Measurements from ENCODE around the gene YAE1.

Gene YAE1

GRCh38 chr7:39609113-39609934, 43.1 kb downstream of the YAE1 start:
- H3K9ac ChIP-seq (ENCODE audit: low read length), result no peak overlapping the region
- H3K9me2 ChIP-seq (replicated peaks; ENCODE audit: insufficient read depth, low read length), result no peaks in the 10 kb centered on the region
- TF ChIP-seq CTCF (IDR thresholded peaks at IDR 0.05; ENCODE audit: insufficient read depth, low read length, poor library complexity, severe bottlenecking) (no peak), EZH2phosphoT487 (conservative IDR thresholded peaks at IDR 0.05; ENCODE audit: low read length) (no peak)
- H2AFZ ChIP-seq (ENCODE audit: low read depth, low read length, severe bottlenecking), result no peak overlapping the region
- H4K20me1 ChIP-seq (ENCODE audit: low read depth, low read length), result no peaks in the 10 kb centered on the region
- H3K4me3 ChIP-seq (ENCODE audit: insufficient read depth, low read length, poor library complexity, severe bottlenecking), result no peak overlapping the region
- H3K36me3 ChIP-seq (ENCODE audit: low read length), result no peaks in the 10 kb centered on the region
- H3K27me3 ChIP-seq (ENCODE audit: low read length), result no peaks in the 10 kb centered on the region
- H3K9me3 ChIP-seq (ENCODE audit: insufficient read depth, low read length), result no peaks in the 10 kb centered on the region
- H3K27ac ChIP-seq (ENCODE audit: low read depth, low read length), result no peak overlapping the region
- H3K4me2 ChIP-seq (ENCODE audit: low read depth, low read length, poor library complexity, severe bottlenecking), result no peak overlapping the region
- no peaks in the 10 kb centered on the region for H3F3A ChIP-seq (ENCODE audit: insufficient read depth)
- no peaks in the 10 kb centered on the region for H3K79me2 ChIP-seq (ENCODE audit: insufficient read depth, low read length)

DNA sequence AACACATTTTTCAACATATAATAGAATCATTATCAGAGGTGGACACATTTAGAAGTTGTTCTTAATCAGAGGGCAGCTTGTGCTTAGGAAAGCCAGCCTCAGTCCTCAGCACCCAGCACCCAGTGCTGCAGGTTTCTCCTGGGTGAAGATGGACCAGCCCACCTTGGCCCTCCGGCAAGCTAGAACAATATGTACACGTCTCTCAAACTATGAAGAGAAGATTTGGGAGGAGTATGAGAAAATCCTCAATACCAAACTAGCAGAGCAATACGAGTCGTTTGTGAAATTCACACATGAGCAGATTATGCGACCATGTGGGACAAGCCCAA, 43.7 kb downstream of the YAE1 start:
- H3K4me2 ChIP-seq (ENCODE audit: low read depth, low read length, poor library complexity, severe bottlenecking), result no peak overlapping the region
- no peaks in the 10 kb centered on the region for H3K9me3 ChIP-seq (ENCODE audit: insufficient read depth, low read length)
- TF ChIP-seq CTCF (IDR thresholded peaks at IDR 0.05; ENCODE audit: insufficient read depth, low read length, poor library complexity, severe bottlenecking) (no peak), EZH2phosphoT487 (conservative IDR thresholded peaks at IDR 0.05; ENCODE audit: low read length) (no peak)
- H3K4me3 ChIP-seq (ENCODE audit: insufficient read depth, low read length, poor library complexity, severe bottlenecking), result no peak overlapping the region
- no peak overlapping the region for H3K27ac ChIP-seq (ENCODE audit: low read depth, low read length)
- H3K27me3 ChIP-seq (ENCODE audit: low read length), result no peaks in the 10 kb centered on the region
- no peak overlapping the region for H3K9ac ChIP-seq (ENCODE audit: low read length)
- H3F3A ChIP-seq (ENCODE audit: insufficient read depth), result no peaks in the 10 kb centered on the region
- H3K79me2 ChIP-seq (ENCODE audit: insufficient read depth, low read length), result no peaks in the 10 kb centered on the region
- H3K36me3 ChIP-seq (ENCODE audit: low read length), result no peaks in the 10 kb centered on the region
- H3K9me2 ChIP-seq (replicated peaks; ENCODE audit: insufficient read depth, low read length), result no peaks in the 10 kb centered on the region
- H4K20me1 ChIP-seq (ENCODE audit: low read depth, low read length), result no peaks in the 10 kb centered on the region
- H2AFZ ChIP-seq (ENCODE audit: low read depth, low read length, severe bottlenecking), result no peak overlapping the region

DNA sequence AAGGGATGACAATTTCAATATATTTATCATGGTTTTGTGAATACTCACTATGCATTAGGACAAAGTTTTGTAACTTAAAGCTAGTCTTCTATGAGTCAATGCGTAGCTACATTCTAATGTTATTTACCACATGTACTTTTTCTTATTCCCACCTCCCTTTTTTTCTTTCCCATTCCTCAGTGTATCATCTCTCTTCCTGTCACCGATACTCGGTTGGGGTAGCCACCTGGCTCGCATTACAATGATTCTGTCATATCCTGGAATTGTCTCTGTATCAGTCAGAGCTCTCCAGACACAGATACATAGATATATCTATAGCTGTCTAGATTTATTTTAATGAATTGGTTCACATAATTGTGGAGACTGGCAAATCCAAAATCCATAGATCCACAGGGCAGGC, 47.4 kb downstream of the YAE1 start:
- Histone ChIP-seq H3K27me3 (ENCODE audit: low read length) (no peaks in the 10 kb centered on the region), H3K27ac (ENCODE audit: low read depth, low read length) (no peak overlapping the region), H3K36me3 (ENCODE audit: low read length) (no peaks in the 10 kb centered on the region), H4K20me1 (ENCODE audit: low read depth, low read length) (no peaks in the 10 kb centered on the region), H3K9me2 (replicated peaks; ENCODE audit: insufficient read depth, low read length) (no peaks in the 10 kb centered on the region), H3K4me2 (ENCODE audit: low read depth, low read length, poor library complexity, severe bottlenecking) (no peak overlapping the region), H3K9me3 (ENCODE audit: insufficient read depth, low read length) (no peaks in the 10 kb centered on the region), H3K9ac (ENCODE audit: low read length) (no peak overlapping the region), H3F3A (ENCODE audit: insufficient read depth) (no peaks in the 10 kb centered on the region), H3K4me3 (ENCODE audit: insufficient read depth, low read length, poor library complexity, severe bottlenecking) (no peak overlapping the region), H2AFZ (ENCODE audit: low read depth, low read length, severe bottlenecking) (no peak overlapping the region), H3K79me2 (ENCODE audit: insufficient read depth, low read length) (no peaks in the 10 kb centered on the region)
- TF ChIP-seq EZH2phosphoT487 (conservative IDR thresholded peaks at IDR 0.05; ENCODE audit: low read length) (no peak), CTCF (IDR thresholded peaks at IDR 0.05; ENCODE audit: insufficient read depth, low read length, poor library complexity, severe bottlenecking) (no peak)

Measured in SU-DHL-6 (cell line).